HG02870 (cell line): ENCODE data around the gene POTEI.
"Not testable (repeated sequence)": the region's sequence is repeated elsewhere in the genome, so short reads cannot be mapped to it uniquely, and the experiment has no call there.

Experiments
- ATAC-seq: cut with Tn5 transposase; IDR thresholded peaks from one replicate; pipeline ENCODE4 v1.9.1; 2021; ENCODE audit warnings: mild to moderate bottlenecking, moderate library complexity; ENCODE audit not compliant: unreplicated experiment

POTEI gene

GRCh38 chr2:130509228-130509627, at the start of gene POTEI:
POTEI (minus strand) TSS chr2:130509328; CDS start chr2:130509235, 93 bp downstream.
- not testable (repeated sequence) for ATAC-seq

DNA sequence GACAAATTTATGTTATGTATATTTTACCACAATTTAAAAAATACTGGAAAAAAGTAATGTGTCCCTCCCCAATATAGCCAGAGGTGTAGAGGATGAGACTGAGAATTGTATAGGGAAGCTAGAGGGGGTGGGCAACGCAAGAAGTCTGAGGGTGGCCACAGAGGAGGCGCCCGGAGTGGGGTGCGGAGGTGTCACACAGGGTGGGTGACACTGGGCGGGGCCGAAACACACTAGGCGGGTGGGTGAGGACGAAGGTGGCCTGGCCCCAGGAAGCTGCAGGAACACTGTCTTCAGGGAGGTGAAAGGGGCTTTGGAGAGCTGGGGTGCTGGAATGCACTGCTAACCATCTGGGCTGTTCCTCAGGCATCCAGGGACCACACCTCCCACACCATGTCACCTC, 47.3 kb upstream of the POTEI start:
- ATAC-seq: not testable (repeated sequence)

GRCh38 chr2:130554178-130554577, 45.0 kb upstream of the POTEI start:
- not testable (repeated sequence) for ATAC-seq

GRCh38 chr2:130549475-130549874, 40.3 kb upstream of the POTEI start:
- not testable (repeated sequence) for ATAC-seq

DNA sequence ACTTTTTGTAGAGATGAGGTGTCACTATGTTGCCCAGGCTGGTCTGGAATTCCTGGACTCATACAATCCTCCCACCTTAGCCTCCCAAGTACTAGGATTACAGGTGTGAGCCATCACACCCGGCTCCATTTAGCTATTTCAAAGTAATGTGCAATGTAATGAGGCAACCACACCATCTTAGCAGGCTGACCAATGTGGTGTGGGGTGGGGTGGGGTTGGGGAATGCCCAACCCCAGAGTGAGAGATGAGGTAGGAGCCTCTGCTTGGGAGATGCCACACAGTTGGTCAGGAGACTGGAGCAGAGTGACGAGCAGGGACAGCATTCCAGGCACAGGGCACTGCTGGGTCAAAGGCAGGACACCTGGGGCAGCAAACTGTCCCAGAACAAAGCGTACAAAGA, 39.3 kb upstream of the POTEI start:
- ATAC-seq: not testable (repeated sequence)

DNA sequence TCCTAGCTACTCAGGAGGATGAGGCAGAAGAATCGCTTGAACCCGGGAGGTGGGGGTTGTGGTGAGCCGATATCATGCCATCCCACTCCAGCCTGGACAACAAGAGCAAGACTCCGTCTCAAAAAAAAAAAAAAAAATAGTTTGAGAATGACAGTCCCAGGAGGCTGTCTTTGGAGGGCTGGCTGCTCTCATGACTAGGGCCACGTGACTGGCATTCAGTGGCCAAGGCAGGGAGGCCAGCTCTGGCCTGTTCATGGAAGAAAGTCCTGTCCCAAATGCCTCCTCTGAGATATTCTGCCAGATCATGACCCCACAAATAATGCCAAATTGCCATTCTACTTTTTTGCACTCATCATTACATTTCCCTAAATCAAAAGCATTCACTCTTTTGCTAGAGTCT, 35.9 kb upstream of the POTEI start:
- not testable (repeated sequence) for ATAC-seq

- not testable (repeated sequence) for ATAC-seq
Observed at GRCh38 chr2:130543785-130544528, 34.8 kb upstream of the POTEI start.

- ATAC-seq: not testable (repeated sequence)
Observed at GRCh38 chr2:130542789-130543188, 33.7 kb upstream of the POTEI start.

- not testable (repeated sequence) for ATAC-seq
Observed at GRCh38 chr2:130538271-130538670, 29.1 kb upstream of the POTEI start.

DNA sequence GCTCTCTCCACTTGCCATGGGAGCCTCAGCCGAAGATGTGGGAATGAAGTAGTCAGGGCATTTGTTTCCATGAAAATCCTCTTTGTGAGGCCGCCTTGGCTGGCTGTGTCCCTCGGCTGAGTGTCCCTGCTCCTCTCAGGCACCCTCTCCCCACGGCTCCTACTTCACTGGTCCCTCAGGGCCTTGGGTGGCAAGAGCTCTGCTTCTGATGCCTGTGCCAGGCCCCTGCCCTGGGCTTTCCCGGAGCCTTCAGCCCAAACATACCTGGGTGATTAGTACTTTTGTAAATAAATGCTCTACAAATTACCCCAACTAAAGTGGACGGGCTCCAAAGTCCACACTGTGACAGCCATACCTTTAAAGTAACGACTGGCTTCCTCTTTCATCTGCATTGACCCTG, 27.5 kb upstream of the POTEI start:
- ATAC-seq: not testable (repeated sequence)

DNA sequence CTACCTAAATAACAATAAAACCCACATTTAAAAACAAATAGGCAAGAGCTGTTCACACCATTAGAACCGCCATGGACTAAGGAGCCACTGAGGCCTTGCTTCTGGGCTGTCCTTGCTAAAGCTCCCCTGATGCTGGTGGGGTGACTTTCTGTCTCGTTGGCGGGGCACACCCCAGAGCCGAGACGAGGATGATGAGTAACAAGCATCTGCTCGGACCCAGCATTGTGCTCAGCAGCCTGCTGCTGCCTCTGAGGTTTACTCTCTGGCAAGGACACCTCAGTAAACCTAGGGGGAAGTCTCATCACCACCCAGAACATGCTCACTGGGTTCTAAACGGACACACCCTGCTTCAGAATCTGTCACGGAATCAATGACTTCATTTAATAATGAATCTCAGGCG, 22.5 kb upstream of the POTEI start:
- peak; percentile 40 for ATAC-seq

GRCh38 chr2:130531225-130531624, 22.1 kb upstream of the POTEI start:
- ATAC-seq: peak; percentile 74

DNA sequence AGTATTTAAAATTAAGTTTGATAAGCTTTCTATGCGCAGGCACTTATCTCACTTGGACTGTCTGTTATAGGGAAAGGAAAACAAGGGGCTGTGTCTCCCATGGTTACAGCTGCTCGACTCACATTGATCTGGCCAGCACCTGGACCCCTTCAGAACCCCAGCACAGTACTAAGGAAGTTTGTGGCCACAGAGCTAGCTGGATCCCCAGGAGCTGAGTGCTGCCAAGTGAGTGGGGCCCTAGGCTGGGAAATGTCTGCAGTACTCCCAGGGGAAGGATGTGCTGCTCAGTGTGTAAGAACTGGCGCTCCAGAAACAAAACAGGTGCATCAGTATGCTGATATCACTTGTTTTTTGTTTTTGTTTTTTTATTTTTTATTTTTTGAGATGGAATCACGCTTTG, 21.1 kb upstream of the POTEI start:
- ATAC-seq: not testable (repeated sequence)

GRCh38 chr2:130529545-130529944, 20.4 kb upstream of the POTEI start:
- ATAC-seq: not testable (repeated sequence)

DNA sequence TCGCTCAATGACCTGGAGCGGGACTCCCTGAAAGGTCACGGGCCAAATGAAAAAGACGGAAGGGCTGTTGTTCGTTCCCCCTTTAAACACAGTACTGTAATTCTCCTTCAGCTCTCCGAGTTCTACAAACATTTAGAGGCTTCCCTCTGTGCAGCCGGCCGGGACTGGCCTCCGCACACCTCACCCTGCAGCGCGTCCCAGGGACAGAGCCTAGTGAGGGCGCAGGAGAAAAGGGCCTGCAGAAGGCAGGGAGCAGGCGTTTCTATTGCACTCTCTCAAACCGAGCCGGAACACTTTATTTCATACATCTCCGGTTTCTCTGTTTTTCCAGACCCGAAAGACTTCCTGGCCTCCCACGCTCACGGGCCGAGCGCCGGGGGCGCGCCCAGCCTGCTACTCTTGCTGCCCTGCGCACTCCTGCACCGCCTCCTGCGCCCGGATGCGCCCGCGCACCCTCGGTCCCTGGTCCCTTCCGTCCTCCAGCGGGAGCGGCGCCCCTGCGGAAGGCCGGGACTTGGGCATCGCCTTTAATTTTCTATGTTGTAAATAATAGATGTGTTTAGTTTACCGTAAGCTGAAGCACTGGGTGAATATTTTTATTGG, 18.3 kb upstream of the POTEI start:
- ATAC-seq: not testable (repeated sequence)

GRCh38 chr2:130522390-130522789, 13.3 kb upstream of the POTEI start:
- ATAC-seq: not testable (repeated sequence)

GRCh38 chr2:130520992-130521391, 11.9 kb upstream of the POTEI start, which contains the start of gene CFC1B:
CFC1B (plus strand) TSS chr2:130521222; CDS start chr2:130521485, 263 bp downstream.
- ATAC-seq: not testable (repeated sequence)

DNA sequence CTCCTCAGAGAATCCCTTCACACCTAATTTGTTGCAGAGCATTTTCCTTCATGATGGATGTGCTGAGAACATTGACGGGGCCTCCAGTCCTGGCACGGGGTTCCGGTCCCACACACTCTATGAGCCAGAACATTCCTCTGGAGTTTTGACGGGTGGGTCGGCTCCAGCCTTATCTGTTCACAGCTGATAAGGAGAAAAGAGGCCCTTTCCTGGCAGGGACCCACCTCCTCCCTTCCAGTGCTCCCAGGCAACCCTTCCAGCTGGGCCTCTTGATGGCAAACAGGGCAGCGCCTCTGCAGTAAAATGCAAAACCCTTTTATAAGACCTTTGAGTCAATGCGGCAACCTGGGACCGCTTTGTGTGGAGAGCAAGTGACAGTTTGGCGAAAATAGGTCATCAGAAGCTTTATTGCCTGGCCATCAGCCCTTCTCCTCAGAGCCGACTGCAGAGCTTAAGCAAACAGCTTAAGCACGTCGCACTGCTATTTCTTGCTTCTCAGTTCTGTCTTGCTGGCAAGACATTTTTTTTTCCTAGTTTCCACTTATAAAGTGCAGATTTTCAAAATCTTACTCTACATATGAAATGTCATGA, 9.5 kb upstream of the POTEI start:
- not testable (repeated sequence) for ATAC-seq

DNA sequence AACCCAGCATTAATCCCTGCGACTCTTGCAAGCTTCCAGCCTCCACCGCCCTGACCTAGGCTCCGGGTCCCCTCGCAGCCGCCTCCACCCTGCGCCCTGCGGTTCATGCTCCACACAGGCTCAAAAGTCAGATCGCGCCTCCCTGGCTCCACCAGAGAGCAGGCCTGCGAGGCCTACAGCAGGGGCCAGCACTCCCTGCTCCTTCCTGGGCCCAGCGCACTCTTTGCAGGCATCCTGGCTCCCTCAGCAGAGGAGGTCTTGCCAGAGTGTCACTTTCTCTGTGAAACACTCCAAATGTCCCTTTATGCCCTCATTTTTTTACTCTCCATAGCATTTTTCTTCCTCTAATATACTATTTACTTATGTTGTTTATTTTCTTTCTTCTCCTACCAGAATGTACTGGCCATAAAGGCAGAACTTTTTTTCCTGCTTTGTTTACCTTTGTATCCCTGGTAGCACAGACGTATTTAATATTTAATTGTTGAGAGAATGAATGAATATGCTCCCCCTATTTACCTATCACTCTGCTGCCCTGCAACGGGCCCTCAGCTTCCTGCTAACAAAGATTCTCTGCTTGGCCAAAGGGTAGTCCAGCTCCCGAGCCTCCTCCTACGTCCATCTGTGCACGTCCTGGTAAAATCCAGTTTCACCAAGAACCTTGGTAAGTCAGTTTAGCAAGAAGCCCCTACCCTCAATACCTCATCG, 2.8 kb upstream of the POTEI start:
- ATAC-seq: not testable (repeated sequence)

DNA sequence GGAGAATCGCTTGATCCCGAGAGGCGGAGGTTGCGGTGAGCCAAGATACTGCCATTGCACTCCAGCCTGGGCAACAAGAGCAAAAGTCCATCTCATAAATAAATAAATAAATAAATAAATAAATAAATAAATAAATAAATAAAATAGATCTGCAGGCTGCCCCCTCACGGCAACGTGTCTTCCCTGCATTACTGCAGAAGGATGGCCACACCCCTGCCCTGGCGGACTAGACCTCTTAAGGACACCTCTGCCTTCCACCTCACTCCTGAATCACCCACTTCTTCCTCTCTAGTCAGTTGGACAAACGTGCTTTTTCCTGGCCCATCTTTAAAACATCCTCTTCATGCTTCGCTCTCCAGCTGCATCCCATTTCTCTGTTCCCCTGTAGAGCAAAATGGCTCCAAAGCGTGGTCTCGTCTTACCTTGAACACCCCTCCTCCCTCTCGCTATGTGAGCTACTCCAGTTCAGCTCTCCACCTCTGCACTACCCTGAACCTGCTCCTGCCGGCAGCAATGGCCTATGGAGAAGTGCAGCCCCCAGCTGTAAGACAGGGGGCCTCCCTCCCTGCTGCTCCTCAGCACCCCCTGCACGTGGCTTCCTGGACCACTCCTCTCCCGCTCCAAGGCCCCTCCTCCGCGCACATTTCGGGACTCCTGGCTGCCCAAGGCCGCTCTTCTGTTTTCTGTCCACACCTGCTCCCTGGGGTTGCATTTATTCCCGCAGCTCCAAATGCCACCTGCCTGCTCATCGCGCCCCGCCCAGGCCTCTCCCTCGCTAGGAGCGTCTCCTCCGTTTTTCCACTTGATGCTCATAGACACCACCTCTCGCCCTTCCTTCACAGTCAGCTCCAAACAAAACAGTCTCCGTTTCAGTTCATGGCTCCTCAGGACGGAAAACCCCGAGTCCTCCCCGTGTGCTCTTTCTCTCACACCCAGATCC, 1.9 kb upstream of the POTEI start:
- not testable (repeated sequence) for ATAC-seq
